ENCODE measurements around the gene TAGLN. TPM values are rescaled to one million over a fixed set of nuclear protein-coding genes. Genes with fewer than 3 reads are reported as not detected.

The TAGLN gene
- polyA plus RNA-seq, 3 donors: 3.6 to 113 (median 4.0) TPM

GRCh38 chr11:117175781-117176180 is 23.4 kb upstream of the TAGLN start:
- H3K9me3 Mint-ChIP-seq: peaks cover 0 to 3% (median 0%) of the 10 kb centered on the region in 7 donors
- H3K27ac ChIP-seq (ENCODE audit: low read depth in 1 of 2, low read length in 2 of 2): no peak overlapping the region
- intact Hi-C loops (cut with micrococcal nuclease): no loop called here
- H4K20me1 ChIP-seq (ENCODE audit: insufficient read depth, low read length): peaks cover under 1% of the 10 kb centered on the region
- no peak overlapping the region for H3K4me3 Mint-ChIP-seq
- H2AFZ ChIP-seq (ENCODE audit: insufficient read depth, low read depth, low read length, poor library complexity, severe bottlenecking): no peak overlapping the region
- H3K27me3 ChIP-seq (ENCODE audit: control insufficient read depth in 2 of 2, insufficient read depth in 2 of 2, low read length in 2 of 2): no peaks in the 10 kb centered on the region
- no peak overlapping the region for H3K4me2 ChIP-seq (replicated peaks; ENCODE audit: extremely low read depth, low read length, poor library complexity, severe bottlenecking)
- peaks cover 27% of the 10 kb centered on the region for H3K4me1 Mint-ChIP-seq
- no peaks in the 10 kb centered on the region for H3K27me3 Mint-ChIP-seq (ENCODE audit: low read depth in 3 of 3)
- no peak overlapping the region for H3K4me3 ChIP-seq (replicated peaks in 1 of 3; ENCODE audit: low read depth in 2 of 3, low read length in 3 of 3)
- H3K9me3 ChIP-seq (replicated peaks in 1 of 2; ENCODE audit: control insufficient read depth in 1 of 2, insufficient read depth in 1 of 2, low read length in 2 of 2): no peaks in the 10 kb centered on the region
- peak overlapping the region in 1 of 7 donors; percentile 23 for H3K27ac Mint-ChIP-seq
- DNase-seq: no peak
- peaks cover 20 to 27% of the 10 kb centered on the region in 2 donors for H3K4me1 ChIP-seq (ENCODE audit: control insufficient read depth in 1 of 2, insufficient read depth in 2 of 2, low read length in 2 of 2)
- peaks cover 16% of the 10 kb centered on the region for H3K79me2 ChIP-seq (ENCODE audit: insufficient read depth, low read length)
- H3K36me3 ChIP-seq (replicated peaks in 1 of 2; ENCODE audit: control insufficient read depth in 1 of 2, insufficient read depth in 2 of 2, low read length in 2 of 2): peaks cover 7 to 13% of the 10 kb centered on the region in 2 donors
- peaks cover 6 to 17% of the 10 kb centered on the region in 2 donors for H3K36me3 Mint-ChIP-seq
- H3K9ac ChIP-seq (ENCODE audit: insufficient read depth, low read length, poor library complexity, severe bottlenecking): no peak overlapping the region
- 100% methylated on average over 3 of the region's 5 CpGs for WGBS (ENCODE audit: insufficient coverage)
- TF ChIP-seq CTCF (IDR thresholded peaks at IDR 0.05): no peak

GRCh38 chr11:117176186-117176585 is 23.0 kb upstream of the TAGLN start:
- Histone ChIP-seq H3K9ac (ENCODE audit: insufficient read depth, low read length, poor library complexity, severe bottlenecking) (no peak overlapping the region), H3K27ac (ENCODE audit: low read depth in 1 of 2, low read length in 2 of 2) (no peak overlapping the region), H3K4me2 (replicated peaks; ENCODE audit: extremely low read depth, low read length, poor library complexity, severe bottlenecking) (no peak overlapping the region), H3K79me2 (ENCODE audit: insufficient read depth, low read length) (peaks cover 19% of the 10 kb centered on the region), H4K20me1 (ENCODE audit: insufficient read depth, low read length) (no peaks in the 10 kb centered on the region), H3K27me3 (ENCODE audit: control insufficient read depth in 2 of 2, insufficient read depth in 2 of 2, low read length in 2 of 2) (no peaks in the 10 kb centered on the region), H3K4me1 (ENCODE audit: control insufficient read depth in 1 of 2, insufficient read depth in 2 of 2, low read length in 2 of 2) (peaks cover 24 to 32% of the 10 kb centered on the region in 2 donors), H3K36me3 (replicated peaks in 1 of 2; ENCODE audit: control insufficient read depth in 1 of 2, insufficient read depth in 2 of 2, low read length in 2 of 2) (peaks cover 3 to 8% of the 10 kb centered on the region in 2 donors), H2AFZ (ENCODE audit: insufficient read depth, low read depth, low read length, poor library complexity, severe bottlenecking) (no peak overlapping the region), H3K9me3 (replicated peaks in 1 of 2; ENCODE audit: control insufficient read depth in 1 of 2, insufficient read depth in 1 of 2, low read length in 2 of 2) (no peaks in the 10 kb centered on the region), H3K4me3 (replicated peaks in 1 of 3; ENCODE audit: low read depth in 2 of 3, low read length in 3 of 3) (no peak overlapping the region)
- intact Hi-C loops (cut with micrococcal nuclease): no loop called here
- TF ChIP-seq CTCF (IDR thresholded peaks at IDR 0.05): no peak
- H3K36me3 Mint-ChIP-seq: peaks cover 6 to 16% of the 10 kb centered on the region in 2 donors
- no peak overlapping the region for H3K27ac Mint-ChIP-seq
- DNase-seq: no peak
- H3K4me1 Mint-ChIP-seq: peaks cover 31% of the 10 kb centered on the region
- no CpG with 5 or more reads among the region's 1 CpG for WGBS (ENCODE audit: insufficient coverage)
- no peaks in the 10 kb centered on the region for H3K27me3 Mint-ChIP-seq (ENCODE audit: low read depth in 3 of 3)
- H3K4me3 Mint-ChIP-seq: no peak overlapping the region
- no peaks in the 10 kb centered on the region for H3K9me3 Mint-ChIP-seq

Data from CD14-positive monocyte (primary cell).